HEK293 (cell line): ENCODE measurements around the gene PPP1R1C.

Experiments
- CTCF ChIA-PET: fragments of 350-600 bp; formaldehyde crosslinking; extraction: SDS; loops from one replicate; lab custom pipeline; 2021; ENCODE audit warnings: antibody characterized with exemption; lab: Yijun Ruan, JAX
- POLR2A ChIA-PET: fragments of 300-600 bp; formaldehyde crosslinking; extraction: SDS; loops from one replicate; lab custom pipeline; 2020; ENCODE audit warnings: antibody characterized with exemption, inconsistent platforms; lab: Yijun Ruan, JAX
- H3K27ac ChIP-seq: fragments of 200-500 bp; sonication (Bioruptor generic); 2 replicates; pipeline ENCODE4 v1.5.1; 2014; ENCODE audit warnings: low read depth, low read length, control low read depth, inconsistent platforms; ENCODE audit errors: extremely low read depth
- H3K36me3 ChIP-seq, 2 experiments: fragments of 200-500 bp in 1 of 2; sonication (Bioruptor generic) in 1 of 2; 1 replicate in 1 of 2; 2 replicates in 1 of 2; pipeline ENCODE4 v1.5.1; 2014 to 2017; ENCODE audit warnings: inconsistent platforms in 2 of 2, low read length in 2 of 2; ENCODE audit not compliant: control insufficient read depth in 2 of 2, insufficient read depth in 1 of 2
- H3K4me1 ChIP-seq: fragments of 200-500 bp; sonication (Bioruptor generic); 2 replicates; pipeline ENCODE4 v1.5.1; 2014; ENCODE audit warnings: mild to moderate bottlenecking, low read length, inconsistent platforms; ENCODE audit not compliant: control insufficient read depth, insufficient read depth
- H3K4me3 ChIP-seq: 2 replicates; pipeline ENCODE4 v1.5.1; 2011; ENCODE audit warnings: low read depth, mild to moderate bottlenecking, control low read depth, low read length, moderate library complexity
- H3K9me3 ChIP-seq: fragments of 200-500 bp; sonication (Bioruptor generic); 2 replicates; pipeline ENCODE4 v1.5.1; 2014; ENCODE audit warnings: low read depth, low read length, inconsistent platforms; ENCODE audit not compliant: control insufficient read depth, insufficient read depth
- GLIS2 ChIP-seq: fragments of 450-650 bp; formaldehyde crosslinking; IDR thresholded peaks from 2 replicates; pipeline ENCODE4 v1.5.1; 2016; ENCODE audit warnings: missing biosample characterization, missing genetic modification characterization
- HOXD13 ChIP-seq: sonication (generic); formaldehyde crosslinking; IDR thresholded peaks from 2 replicates; pipeline ENCODE4 v1.8.0; 2022; ENCODE audit warnings: missing genetic modification reagents, borderline replicate concordance
- KLF1 ChIP-seq: fragments of 450-650 bp; formaldehyde crosslinking; IDR thresholded peaks from 2 replicates; pipeline ENCODE4 v1.5.1; 2016; ENCODE audit warnings: missing biosample characterization, missing genetic modification characterization
- KLF16 ChIP-seq: fragments of 450-650 bp; formaldehyde crosslinking; IDR thresholded peaks from 2 replicates; pipeline ENCODE4 v1.5.1; 2017; ENCODE audit warnings: missing biosample characterization, missing genetic modification characterization
- PBX3 ChIP-seq: sonication (generic); formaldehyde crosslinking; IDR thresholded peaks from 2 replicates; pipeline ENCODE4 v1.8.1; 2022; ENCODE audit warnings: mild to moderate bottlenecking, moderate library complexity, missing genetic modification reagents
- ZFHX2 ChIP-seq: fragments of 450-650 bp; formaldehyde crosslinking; conservative IDR thresholded peaks from 2 replicates; pipeline ENCODE4 v1.5.1; 2016; ENCODE audit warnings: missing biosample characterization, missing genetic modification characterization
- ZFP3 ChIP-seq: fragments of 450-650 bp; formaldehyde crosslinking; IDR thresholded peaks from 2 replicates; pipeline ENCODE4 v1.5.1; 2016; ENCODE audit warnings: low read depth, missing biosample characterization, missing genetic modification characterization
- ZFP37 ChIP-seq: fragments of 450-650 bp; formaldehyde crosslinking; IDR thresholded peaks from 2 replicates; pipeline ENCODE4 v1.5.1; 2016; ENCODE audit warnings: missing biosample characterization, missing genetic modification characterization
- ZNF112 ChIP-seq: fragments of 450-650 bp; formaldehyde crosslinking; IDR thresholded peaks from 2 replicates; pipeline ENCODE4 v1.5.0; 2017; ENCODE audit warnings: missing biosample characterization, missing genetic modification characterization
- ZNF138 ChIP-seq: fragments of 450-650 bp; formaldehyde crosslinking; IDR thresholded peaks from 2 replicates; pipeline ENCODE4 v1.5.1; 2016; ENCODE audit warnings: missing biosample characterization, missing genetic modification characterization, borderline replicate concordance
- ZNF175 ChIP-seq: fragments of 450-650 bp; formaldehyde crosslinking; IDR thresholded peaks from 2 replicates; pipeline ENCODE4 v1.5.1; 2016; ENCODE audit warnings: missing biosample characterization, missing genetic modification characterization
- ZNF18 ChIP-seq: fragments of 450-650 bp; formaldehyde crosslinking; IDR thresholded peaks from 2 replicates; pipeline ENCODE4 v1.5.1; 2016; ENCODE audit warnings: missing biosample characterization, missing genetic modification characterization
- ZNF184 ChIP-seq: fragments of 450-650 bp; IDR thresholded peaks from 2 replicates; pipeline ENCODE4 v1.5.1; 2018; ENCODE audit warnings: missing biosample characterization, mild to moderate bottlenecking, missing genetic modification characterization
- ZNF24 ChIP-seq: fragments of 450-650 bp; formaldehyde crosslinking; IDR thresholded peaks from 2 replicates; pipeline ENCODE4 v1.5.1; 2016; ENCODE audit warnings: missing biosample characterization, missing genetic modification characterization
- ZNF266 ChIP-seq: fragments of 450-650 bp; formaldehyde crosslinking; IDR thresholded peaks from 2 replicates; pipeline ENCODE4 v1.5.1; 2016; ENCODE audit warnings: missing biosample characterization, missing genetic modification characterization, low read depth
- ZNF324 ChIP-seq: fragments of 450-650 bp; formaldehyde crosslinking; IDR thresholded peaks from 2 replicates; pipeline ENCODE4 v1.5.1; 2016; ENCODE audit warnings: missing biosample characterization, missing genetic modification characterization
- ZNF37A ChIP-seq: fragments of 450-650 bp; IDR thresholded peaks from 2 replicates; pipeline ENCODE4 v1.5.1; 2018; ENCODE audit warnings: missing biosample characterization, missing genetic modification characterization
- ZNF658 ChIP-seq: fragments of 450-650 bp; formaldehyde crosslinking; IDR thresholded peaks from 2 replicates; pipeline ENCODE4; 2016; ENCODE audit warnings: missing biosample characterization, missing genetic modification characterization
- TF ChIP-seq, protein P1 (sequence below): fragments of 450-650 bp; formaldehyde crosslinking; IDR thresholded peaks from 2 replicates; pipeline ENCODE4 v1.5.1; 2016; ENCODE audit warnings: missing biosample characterization, missing genetic modification characterization, borderline replicate concordance
- TF ChIP-seq, protein P2 (sequence below): fragments of 450-650 bp; formaldehyde crosslinking; IDR thresholded peaks from 2 replicates; pipeline ENCODE4 v1.5.1; 2016; ENCODE audit warnings: missing biosample characterization, missing genetic modification characterization

Gene PPP1R1C

DNA sequence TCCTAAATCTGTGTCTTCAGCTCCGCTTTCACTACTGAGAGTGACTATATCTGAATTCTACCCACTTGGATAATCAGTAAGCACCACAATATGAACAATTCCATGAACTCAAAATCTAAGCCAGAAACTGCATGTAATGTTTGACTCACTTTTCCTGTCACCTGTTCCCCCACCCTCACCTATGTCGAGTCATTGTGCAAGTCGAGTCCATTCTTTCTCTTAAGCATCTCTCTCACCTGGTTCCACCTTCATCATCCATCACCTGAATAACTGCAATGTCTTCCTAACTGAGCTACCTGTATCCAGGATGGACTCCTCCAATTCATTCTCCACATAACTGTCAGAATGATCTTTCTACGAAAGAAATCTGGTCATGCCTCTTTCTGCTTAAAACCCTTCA, 58.2 kb downstream of the PPP1R1C start:
- Histone ChIP-seq H3K4me1 (no peaks in the 10 kb centered on the region), H3K36me3 (no peaks in the 10 kb centered on the region), H3K27ac (no peak overlapping the region), H3K4me3 (no peak overlapping the region), H3K9me3 (no peaks in the 10 kb centered on the region)
- TF ChIP-seq ZNF112 (no peak), HOXD13 (CRISPR knock-in tag) (no peak), KLF1 (tag by site-specific recombination) (no peak), ZNF658 (tag by site-specific recombination) (no peak), PBX3 (CRISPR knock-in tag) (no peak), ZNF18 (no peak), ZFP3 (tag by site-specific recombination) (no peak), ZNF138 (tag by site-specific recombination) (no peak), KLF16 (tag by site-specific recombination) (no peak), ZNF266 (tag by site-specific recombination) (no peak), ZNF175 (no peak), ZNF37A (tag by site-specific recombination) (no peak), ZNF324 (no peak), GLIS2 (tag by site-specific recombination) (no peak), ZNF184 (tag by site-specific recombination) (no peak), ZFP37 (tag by site-specific recombination) (no peak), ZFHX2 (tag by site-specific recombination) (no peak), ZNF24 (no peak)
- TF ChIP-seq, protein P1, sequence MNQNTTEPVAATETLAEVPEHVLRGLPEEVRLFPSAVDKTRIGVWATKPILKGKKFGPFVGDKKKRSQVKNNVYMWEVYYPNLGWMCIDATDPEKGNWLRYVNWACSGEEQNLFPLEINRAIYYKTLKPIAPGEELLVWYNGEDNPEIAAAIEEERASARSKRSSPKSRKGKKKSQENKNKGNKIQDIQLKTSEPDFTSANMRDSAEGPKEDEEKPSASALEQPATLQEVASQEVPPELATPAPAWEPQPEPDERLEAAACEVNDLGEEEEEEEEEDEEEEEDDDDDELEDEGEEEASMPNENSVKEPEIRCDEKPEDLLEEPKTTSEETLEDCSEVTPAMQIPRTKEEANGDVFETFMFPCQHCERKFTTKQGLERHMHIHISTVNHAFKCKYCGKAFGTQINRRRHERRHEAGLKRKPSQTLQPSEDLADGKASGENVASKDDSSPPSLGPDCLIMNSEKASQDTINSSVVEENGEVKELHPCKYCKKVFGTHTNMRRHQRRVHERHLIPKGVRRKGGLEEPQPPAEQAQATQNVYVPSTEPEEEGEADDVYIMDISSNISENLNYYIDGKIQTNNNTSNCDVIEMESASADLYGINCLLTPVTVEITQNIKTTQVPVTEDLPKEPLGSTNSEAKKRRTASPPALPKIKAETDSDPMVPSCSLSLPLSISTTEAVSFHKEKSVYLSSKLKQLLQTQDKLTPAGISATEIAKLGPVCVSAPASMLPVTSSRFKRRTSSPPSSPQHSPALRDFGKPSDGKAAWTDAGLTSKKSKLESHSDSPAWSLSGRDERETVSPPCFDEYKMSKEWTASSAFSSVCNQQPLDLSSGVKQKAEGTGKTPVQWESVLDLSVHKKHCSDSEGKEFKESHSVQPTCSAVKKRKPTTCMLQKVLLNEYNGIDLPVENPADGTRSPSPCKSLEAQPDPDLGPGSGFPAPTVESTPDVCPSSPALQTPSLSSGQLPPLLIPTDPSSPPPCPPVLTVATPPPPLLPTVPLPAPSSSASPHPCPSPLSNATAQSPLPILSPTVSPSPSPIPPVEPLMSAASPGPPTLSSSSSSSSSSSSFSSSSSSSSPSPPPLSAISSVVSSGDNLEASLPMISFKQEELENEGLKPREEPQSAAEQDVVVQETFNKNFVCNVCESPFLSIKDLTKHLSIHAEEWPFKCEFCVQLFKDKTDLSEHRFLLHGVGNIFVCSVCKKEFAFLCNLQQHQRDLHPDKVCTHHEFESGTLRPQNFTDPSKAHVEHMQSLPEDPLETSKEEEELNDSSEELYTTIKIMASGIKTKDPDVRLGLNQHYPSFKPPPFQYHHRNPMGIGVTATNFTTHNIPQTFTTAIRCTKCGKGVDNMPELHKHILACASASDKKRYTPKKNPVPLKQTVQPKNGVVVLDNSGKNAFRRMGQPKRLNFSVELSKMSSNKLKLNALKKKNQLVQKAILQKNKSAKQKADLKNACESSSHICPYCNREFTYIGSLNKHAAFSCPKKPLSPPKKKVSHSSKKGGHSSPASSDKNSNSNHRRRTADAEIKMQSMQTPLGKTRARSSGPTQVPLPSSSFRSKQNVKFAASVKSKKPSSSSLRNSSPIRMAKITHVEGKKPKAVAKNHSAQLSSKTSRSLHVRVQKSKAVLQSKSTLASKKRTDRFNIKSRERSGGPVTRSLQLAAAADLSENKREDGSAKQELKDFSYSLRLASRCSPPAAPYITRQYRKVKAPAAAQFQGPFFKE (tag by site-specific recombination), result no peak
- TF ChIP-seq, protein P2, sequence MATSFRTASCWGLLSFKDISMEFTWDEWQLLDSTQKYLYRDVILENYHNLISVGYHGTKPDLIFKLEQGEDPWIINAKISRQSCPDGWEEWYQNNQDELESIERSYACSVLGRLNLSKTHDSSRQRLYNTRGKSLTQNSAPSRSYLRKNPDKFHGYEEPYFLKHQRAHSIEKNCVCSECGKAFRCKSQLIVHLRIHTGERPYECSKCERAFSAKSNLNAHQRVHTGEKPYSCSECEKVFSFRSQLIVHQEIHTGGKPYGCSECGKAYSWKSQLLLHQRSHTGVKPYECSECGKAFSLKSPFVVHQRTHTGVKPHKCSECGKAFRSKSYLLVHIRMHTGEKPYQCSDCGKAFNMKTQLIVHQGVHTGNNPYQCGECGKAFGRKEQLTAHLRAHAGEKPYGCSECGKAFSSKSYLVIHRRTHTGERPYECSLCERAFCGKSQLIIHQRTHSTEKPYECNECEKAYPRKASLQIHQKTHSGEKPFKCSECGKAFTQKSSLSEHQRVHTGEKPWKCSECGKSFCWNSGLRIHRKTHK (tag by site-specific recombination), result no peak
- CTCF ChIA-PET, result no interaction called here
- POLR2A ChIA-PET, result no interaction called here
